ENCODE measurements around the gene SYCP1. TPM values are rescaled to one million over a fixed set of nuclear protein-coding genes. Genes with fewer than 3 reads are reported as not detected.
"Not testable (repeated sequence)": the region's sequence is repeated elsewhere in the genome, so short reads cannot be mapped to it uniquely, and the experiment has no call there.

SYCP1 gene
- total RNA-seq, 1 donor from 2014 or later = not detected

DNA sequence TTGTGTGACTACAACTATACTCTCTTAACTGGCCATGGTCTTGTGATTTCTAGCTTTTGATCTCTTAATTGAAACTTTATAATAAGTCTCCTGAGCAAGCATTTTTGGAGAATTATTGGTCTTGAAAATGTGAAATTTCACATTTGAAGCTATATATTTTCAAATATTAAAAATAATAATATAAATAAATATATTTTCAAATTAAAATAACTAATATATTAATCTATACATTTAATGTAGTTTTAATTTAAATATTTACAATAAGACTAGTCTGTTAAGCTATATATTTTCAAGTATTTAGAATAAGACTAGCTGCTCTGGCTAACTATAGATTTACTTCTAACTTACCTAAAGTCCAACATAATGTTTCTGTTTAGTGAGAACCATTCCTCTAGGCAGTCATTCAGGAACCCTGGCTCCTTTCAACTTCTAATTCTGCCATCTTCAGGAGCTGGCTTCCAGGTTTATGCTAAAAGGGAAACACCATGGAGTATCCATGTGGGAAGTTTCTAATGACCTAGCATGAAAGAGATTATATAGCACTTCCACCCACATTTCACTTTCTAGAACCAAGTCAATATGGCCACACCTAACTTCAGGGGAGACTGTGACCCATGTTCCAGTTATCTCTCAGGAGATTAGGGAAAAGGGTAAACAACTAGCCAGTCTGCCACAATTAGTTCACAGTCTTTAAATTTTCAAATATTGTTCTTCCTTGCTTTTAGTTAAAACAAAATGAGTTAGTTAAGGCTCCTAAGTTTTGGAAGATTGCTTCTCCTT, 143.0 kb downstream of the SYCP1 start:
- no peak for DNase-seq (ENCODE audit: low spot score)
- no peak overlapping the region for H3K4me3 Mint-ChIP-seq
- H3K4me1 Mint-ChIP-seq (ENCODE audit: low read depth) = no peaks in the 10 kb centered on the region
- intact Hi-C loops (cut with micrococcal nuclease) = no loop called here
- no peak overlapping the region for H3K27ac Mint-ChIP-seq
- H3K9me3 Mint-ChIP-seq = no peaks in the 10 kb centered on the region
- H3K27me3 Mint-ChIP-seq (ENCODE audit: insufficient read depth) = peaks cover 18% of the 10 kb centered on the region
- no peaks in the 10 kb centered on the region for H3K36me3 Mint-ChIP-seq (ENCODE audit: low read depth)

DNA sequence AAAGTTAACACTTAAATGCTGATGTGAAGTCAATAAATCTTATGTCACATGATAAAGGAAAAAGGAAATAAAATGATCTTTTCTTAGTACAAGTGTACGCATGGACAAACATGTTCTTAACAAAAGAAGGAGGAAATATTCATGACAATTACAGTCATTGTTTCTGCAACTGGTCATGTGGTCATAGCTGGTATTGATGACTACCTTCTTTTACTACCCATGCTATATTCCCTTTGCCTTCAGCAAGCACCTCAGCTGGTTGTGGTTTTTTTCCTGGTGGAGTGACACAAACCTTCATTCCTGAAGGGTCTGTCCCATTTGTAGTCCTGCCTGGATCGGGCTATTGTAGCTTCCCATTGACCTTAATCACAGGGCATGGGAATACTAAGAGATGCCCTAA, 151.5 kb downstream of the SYCP1 start:
- no peak for DNase-seq (ENCODE audit: low spot score)
- Mint-ChIP-seq H3K9me3 (no peaks in the 10 kb centered on the region), H3K27me3 (ENCODE audit: insufficient read depth) (peaks cover 8% of the 10 kb centered on the region), H3K36me3 (ENCODE audit: low read depth) (no peaks in the 10 kb centered on the region), H3K4me1 (ENCODE audit: low read depth) (no peaks in the 10 kb centered on the region), H3K4me3 (no peak overlapping the region), H3K27ac (no peak overlapping the region)
- intact Hi-C loops (cut with micrococcal nuclease) = no loop called here

DNA sequence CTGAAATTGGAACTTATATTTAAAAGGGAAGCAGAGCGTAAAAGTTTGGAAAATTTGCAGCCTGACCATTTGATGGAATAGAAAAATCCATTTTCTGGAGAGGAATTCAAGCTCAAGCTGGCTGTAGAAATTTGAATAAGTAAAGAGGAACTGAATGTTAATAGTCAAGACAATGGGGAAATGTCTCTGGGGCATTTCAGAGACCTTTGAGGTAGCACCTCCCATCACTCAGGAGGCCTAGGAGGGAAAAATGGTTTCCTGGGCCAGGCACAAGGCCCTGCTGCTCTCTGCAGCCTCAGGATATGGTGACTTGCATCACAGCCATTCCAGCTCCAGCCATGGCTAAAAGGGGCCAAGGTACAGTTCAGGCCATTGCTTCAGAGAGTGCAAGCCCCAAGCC, 157.3 kb downstream of the SYCP1 start:
- Mint-ChIP-seq H3K27ac (no peak overlapping the region), H3K36me3 (ENCODE audit: low read depth) (no peaks in the 10 kb centered on the region), H3K4me1 (ENCODE audit: low read depth) (no peaks in the 10 kb centered on the region), H3K9me3 (no peaks in the 10 kb centered on the region), H3K4me3 (no peak overlapping the region), H3K27me3 (ENCODE audit: insufficient read depth) (no peaks in the 10 kb centered on the region)
- DNase-seq (ENCODE audit: low spot score) = no peak
- intact Hi-C loops (cut with micrococcal nuclease) = no loop called here

DNA sequence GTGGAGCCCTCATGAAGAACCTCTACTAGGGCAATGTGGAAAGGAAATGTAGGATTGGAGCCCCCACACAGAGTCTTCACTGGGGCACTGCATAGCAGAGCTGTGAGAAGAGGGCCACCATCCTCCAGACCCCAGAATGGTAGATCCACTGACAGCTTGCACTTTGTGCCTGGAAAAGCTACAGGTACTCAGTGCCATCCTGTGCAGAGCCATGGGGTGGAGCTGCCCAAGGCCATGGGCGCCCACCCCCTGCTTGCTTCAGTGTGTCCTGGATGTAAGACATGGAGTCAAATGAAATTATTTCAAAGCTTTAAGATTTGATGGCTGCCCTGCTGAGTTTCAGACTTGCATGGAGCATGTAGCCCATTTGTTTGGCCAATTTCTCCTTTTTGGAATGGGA, 157.8 kb downstream of the SYCP1 start:
- intact Hi-C loops (cut with micrococcal nuclease) = no loop called here
- Mint-ChIP-seq H3K27me3 (ENCODE audit: insufficient read depth) (no peaks in the 10 kb centered on the region), H3K4me3 (no peak overlapping the region), H3K4me1 (ENCODE audit: low read depth) (no peaks in the 10 kb centered on the region), H3K9me3 (no peaks in the 10 kb centered on the region), H3K36me3 (ENCODE audit: low read depth) (no peaks in the 10 kb centered on the region), H3K27ac (no peak overlapping the region)
- DNase-seq (ENCODE audit: low spot score) = no peak

DNA sequence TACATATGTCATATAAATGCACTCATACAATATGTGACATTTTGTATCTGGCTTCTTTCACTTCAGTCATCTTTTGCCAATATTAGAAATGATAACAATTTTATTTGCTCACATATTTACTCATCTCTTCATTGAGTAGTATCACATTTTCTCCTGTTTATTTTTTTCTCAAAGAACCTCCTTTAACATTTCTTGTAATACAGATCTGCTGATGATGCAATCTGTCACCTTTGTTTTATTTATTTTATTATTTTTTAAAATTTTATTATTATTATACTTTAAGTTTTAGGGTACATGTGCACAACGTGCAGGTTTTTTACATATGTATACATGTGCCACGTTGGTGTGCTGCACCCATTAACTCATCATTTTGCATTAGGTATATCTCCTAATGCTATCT, 159.1 kb downstream of the SYCP1 start:
- intact Hi-C loops (cut with micrococcal nuclease) = no loop called here
- no peak overlapping the region for H3K4me3 Mint-ChIP-seq
- H3K36me3 Mint-ChIP-seq (ENCODE audit: low read depth) = no peaks in the 10 kb centered on the region
- H3K27ac Mint-ChIP-seq = no peak overlapping the region
- no peaks in the 10 kb centered on the region for H3K27me3 Mint-ChIP-seq (ENCODE audit: insufficient read depth)
- H3K4me1 Mint-ChIP-seq (ENCODE audit: low read depth) = no peaks in the 10 kb centered on the region
- DNase-seq (ENCODE audit: low spot score) = no peak
- no peaks in the 10 kb centered on the region for H3K9me3 Mint-ChIP-seq

DNA sequence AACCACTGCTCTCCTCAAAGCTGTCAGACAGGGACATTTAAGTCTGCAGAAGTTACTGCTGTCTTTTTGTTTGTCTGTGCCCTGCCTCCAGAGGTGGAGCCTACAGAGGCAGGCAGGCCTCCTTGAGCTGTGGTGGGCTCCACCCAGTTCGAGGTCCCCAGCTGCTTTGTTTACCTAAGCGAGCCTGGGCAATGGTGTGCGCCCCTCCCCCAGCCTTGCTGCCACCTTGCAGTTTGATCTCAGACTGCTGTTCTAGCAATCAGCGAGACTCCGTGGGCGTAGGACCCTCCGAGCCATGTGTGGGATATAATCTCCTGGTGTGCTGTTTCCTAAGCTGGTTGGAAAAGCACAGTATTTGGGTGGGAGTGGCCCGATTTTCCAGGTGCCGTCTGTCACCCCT, 164.9 kb downstream of the SYCP1 start:
- DNase-seq (ENCODE audit: low spot score); H3K36me3 Mint-ChIP-seq (ENCODE audit: low read depth); H3K27me3 Mint-ChIP-seq (ENCODE audit: insufficient read depth); H3K4me1 Mint-ChIP-seq (ENCODE audit: low read depth); H3K27ac Mint-ChIP-seq; H3K9me3 Mint-ChIP-seq; H3K4me3 Mint-ChIP-seq; intact Hi-C loops (cut with micrococcal nuclease): not testable (repeated sequence)

DNA sequence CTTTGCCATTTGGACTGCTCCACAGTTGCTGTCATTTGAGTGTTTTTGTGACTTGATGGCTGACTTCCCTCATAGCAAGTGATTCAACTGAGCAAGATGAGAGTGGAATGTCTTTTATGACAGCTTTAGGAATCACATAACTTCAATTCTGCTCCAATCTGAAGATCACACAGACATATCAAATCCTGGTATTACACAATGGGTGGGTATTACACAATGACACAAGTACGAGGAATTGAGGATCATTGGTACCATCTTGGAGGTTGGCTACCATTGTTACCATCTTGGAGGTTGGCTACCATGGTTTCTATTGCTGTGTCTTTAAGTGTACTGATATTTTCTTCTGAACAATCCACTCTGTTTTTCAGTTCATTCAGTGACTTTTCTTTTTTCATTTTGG, 166.5 kb downstream of the SYCP1 start:
- DNase-seq (ENCODE audit: low spot score) = no peak
- H3K4me3 Mint-ChIP-seq = no peak overlapping the region
- intact Hi-C loops (cut with micrococcal nuclease) = no loop called here

DNA sequence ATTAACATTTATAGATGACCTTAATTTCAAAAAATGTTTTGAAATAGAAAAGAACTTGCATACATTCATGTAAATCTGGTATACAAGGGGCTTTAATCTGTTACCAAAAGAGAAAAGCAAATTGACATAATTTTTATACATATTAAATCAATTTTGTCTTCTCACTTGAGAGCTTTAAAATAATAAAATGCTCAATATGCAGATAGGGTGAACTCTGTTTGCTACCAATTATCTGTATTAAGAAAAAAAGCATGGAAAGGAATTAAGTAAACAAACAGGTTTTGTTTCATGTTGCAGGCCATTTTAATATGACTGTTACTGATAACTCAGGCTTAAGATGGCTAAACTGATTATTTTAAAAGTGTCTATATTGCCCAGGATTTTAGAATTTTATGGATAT, 168.9 kb downstream of the SYCP1 start:
- no peak overlapping the region for H3K4me3 Mint-ChIP-seq
- no peaks in the 10 kb centered on the region for H3K9me3 Mint-ChIP-seq
- no peak overlapping the region for H3K27ac Mint-ChIP-seq
- peaks cover 3% of the 10 kb centered on the region for H3K27me3 Mint-ChIP-seq (ENCODE audit: insufficient read depth)
- H3K4me1 Mint-ChIP-seq (ENCODE audit: low read depth) = no peaks in the 10 kb centered on the region
- DNase-seq (ENCODE audit: low spot score) = no peak
- intact Hi-C loops (cut with micrococcal nuclease) = no loop called here
- H3K36me3 Mint-ChIP-seq (ENCODE audit: low read depth) = no peaks in the 10 kb centered on the region

More for the DNA sequence above, 166.5 kb downstream of the SYCP1 start:
- H3K27ac Mint-ChIP-seq = no peak overlapping the region
- H3K27me3 Mint-ChIP-seq (ENCODE audit: insufficient read depth) = peaks cover 3% of the 10 kb centered on the region
- H3K36me3 Mint-ChIP-seq (ENCODE audit: low read depth) = no peaks in the 10 kb centered on the region
- no peaks in the 10 kb centered on the region for H3K4me1 Mint-ChIP-seq (ENCODE audit: low read depth)
- H3K9me3 Mint-ChIP-seq = no peaks in the 10 kb centered on the region

DNA sequence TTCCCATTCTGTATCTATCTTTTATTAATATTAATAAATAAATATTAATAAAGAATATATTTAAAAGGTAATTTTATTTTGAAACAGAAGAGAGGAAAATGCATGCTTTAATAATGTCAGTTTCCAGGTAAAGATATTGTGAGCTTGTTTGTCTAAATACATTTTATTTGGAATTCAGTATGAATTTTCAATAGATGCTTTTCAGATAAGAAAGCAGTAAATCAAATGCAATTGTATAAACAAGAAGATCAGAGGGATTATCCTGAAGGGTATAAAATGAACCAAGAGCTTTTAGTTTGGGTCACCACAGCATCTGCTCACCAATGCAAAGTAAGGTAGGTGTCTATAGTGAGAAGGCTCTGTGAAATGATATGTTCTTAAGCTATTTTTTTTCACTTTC, 174.9 kb downstream of the SYCP1 start, which contains the start of gene TSHB:
TSS of gene TSHB (plus strand) at position 301 of the 400 bp plus-strand sequence. CDS start 3,537 bp downstream, outside the sequence.
- intact Hi-C loops (cut with micrococcal nuclease) = no loop called here
- Mint-ChIP-seq H3K27ac (no peak within 1 kb of the TSS), H3K27me3 (ENCODE audit: insufficient read depth) (peaks cover 2% of the 10 kb centered on the region), H3K4me1 (ENCODE audit: low read depth) (no peaks in the 10 kb centered on the region), H3K9me3 (no peaks in the 10 kb centered on the region), H3K36me3 (ENCODE audit: low read depth) (no peaks in the 10 kb centered on the region), H3K4me3 (no peak within 1 kb of the TSS)
- DNase-seq (ENCODE audit: low spot score) = no peak

DNA sequence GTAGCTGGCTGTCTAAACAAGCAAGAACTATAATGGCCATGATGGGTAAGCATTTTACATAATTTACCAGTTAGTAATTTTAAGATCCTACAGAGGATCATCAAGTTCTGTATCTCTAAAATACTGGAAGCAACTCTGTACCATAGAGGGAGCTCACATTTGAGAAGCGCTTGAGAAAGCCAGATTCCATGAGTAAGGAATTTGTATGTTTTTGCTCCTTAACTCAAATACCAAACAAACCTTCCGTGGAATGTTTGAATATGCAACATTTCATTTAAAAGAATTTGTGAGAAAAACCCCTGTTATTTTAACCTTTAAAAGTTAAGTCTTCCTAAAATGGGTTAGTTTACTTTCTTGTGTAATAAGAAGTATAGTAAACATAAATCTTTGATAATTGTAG, 176.9 kb downstream of the SYCP1 start:
- H3K9me3 Mint-ChIP-seq = no peaks in the 10 kb centered on the region
- H3K27me3 Mint-ChIP-seq (ENCODE audit: insufficient read depth) = peaks cover 2% of the 10 kb centered on the region
- H3K27ac Mint-ChIP-seq = no peak overlapping the region
- H3K4me1 Mint-ChIP-seq (ENCODE audit: low read depth) = no peaks in the 10 kb centered on the region
- no peak overlapping the region for H3K4me3 Mint-ChIP-seq
- DNase-seq (ENCODE audit: low spot score) = no peak
- H3K36me3 Mint-ChIP-seq (ENCODE audit: low read depth) = no peaks in the 10 kb centered on the region
- intact Hi-C loops (cut with micrococcal nuclease) = no loop called here

DNA sequence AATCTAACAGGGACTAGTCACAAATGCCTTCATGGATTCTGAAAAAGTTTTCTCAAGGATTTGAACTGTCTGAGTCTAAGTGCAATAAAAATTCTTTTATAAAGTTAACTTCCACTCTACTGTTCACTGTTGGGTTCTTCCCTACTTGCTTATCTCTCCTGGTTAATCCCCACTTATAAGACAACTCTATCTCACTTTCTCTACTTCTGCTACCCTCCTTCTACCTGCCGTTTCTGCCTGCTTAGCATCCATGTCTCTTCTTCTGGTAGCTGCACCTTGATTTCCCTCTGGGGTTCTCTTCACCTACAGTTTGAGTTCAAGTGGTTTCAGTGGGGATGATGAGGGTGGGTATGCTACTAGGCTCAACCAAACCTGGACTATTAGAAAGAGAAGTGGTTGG, 181.0 kb downstream of the SYCP1 start:
- no peak for DNase-seq (ENCODE audit: low spot score)
- no peak overlapping the region for H3K4me3 Mint-ChIP-seq
- H3K4me1 Mint-ChIP-seq (ENCODE audit: low read depth) = no peaks in the 10 kb centered on the region
- no peaks in the 10 kb centered on the region for H3K9me3 Mint-ChIP-seq
- intact Hi-C loops (cut with micrococcal nuclease) = no loop called here
- peaks cover 2% of the 10 kb centered on the region for H3K27me3 Mint-ChIP-seq (ENCODE audit: insufficient read depth)
- H3K27ac Mint-ChIP-seq = no peak overlapping the region
- H3K36me3 Mint-ChIP-seq (ENCODE audit: low read depth) = no peaks in the 10 kb centered on the region

DNA sequence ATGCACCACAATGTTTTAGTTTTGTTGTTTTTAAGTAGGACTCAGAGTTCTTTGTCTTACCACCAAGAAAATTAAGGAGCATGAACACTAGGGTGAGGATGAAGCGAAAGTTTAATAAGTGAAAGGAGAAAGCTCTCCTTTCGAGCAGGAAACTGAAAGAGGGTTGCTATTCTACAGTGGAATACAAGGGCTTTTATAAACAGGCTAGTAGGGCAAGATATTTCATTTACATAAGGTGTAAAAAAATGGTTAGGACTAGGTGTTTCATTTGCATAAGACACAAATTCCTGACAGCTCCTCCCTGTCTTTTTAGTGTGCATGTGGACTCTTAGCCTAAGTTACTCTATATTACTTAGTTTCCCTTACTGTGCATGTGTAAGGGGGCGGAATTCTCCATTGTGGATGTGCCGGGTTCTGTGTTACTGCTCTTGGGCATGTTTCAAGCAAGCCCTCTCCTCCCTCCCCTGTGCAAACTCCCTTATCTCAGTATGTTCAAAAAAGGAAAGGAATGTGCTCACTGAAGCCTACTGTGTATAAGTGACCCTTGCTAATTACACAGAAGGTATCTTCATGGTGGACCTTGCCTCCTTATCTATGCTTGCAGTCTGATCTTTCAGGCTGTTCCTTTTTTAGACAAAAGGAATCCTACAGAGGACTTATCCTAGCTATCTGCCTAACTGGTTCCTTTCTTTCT, 182.3 kb downstream of the SYCP1 start:
- no peak overlapping the region for H3K4me3 Mint-ChIP-seq
- H3K36me3 Mint-ChIP-seq (ENCODE audit: low read depth) = no peaks in the 10 kb centered on the region
- H3K27me3 Mint-ChIP-seq (ENCODE audit: insufficient read depth) = peaks cover 2% of the 10 kb centered on the region
- H3K4me1 Mint-ChIP-seq (ENCODE audit: low read depth) = no peaks in the 10 kb centered on the region
- intact Hi-C loops (cut with micrococcal nuclease) = no loop called here
- H3K9me3 Mint-ChIP-seq = no peaks in the 10 kb centered on the region
- DNase-seq (ENCODE audit: low spot score) = no peak
- no peak overlapping the region for H3K27ac Mint-ChIP-seq

DNA sequence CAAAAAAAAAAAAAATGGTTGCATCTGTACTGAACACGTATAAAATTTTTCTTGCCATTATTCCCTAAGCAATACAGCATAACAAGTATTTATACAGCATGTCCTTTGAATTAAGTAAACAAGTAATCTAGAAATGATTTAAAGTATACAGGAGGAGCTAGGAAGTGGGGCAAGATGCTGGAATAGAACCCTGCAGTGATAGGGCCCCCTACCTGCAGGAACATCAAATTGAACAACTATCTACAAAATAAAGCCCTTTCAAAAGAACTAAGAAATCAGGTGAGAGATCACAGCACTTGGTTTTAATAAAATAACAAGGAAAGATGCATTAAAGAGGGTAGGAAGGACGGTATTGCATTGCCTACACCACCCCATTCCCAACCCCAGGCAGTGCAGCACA, 185.8 kb downstream of the SYCP1 start:
- DNase-seq (ENCODE audit: low spot score) = no peak
- intact Hi-C loops (cut with micrococcal nuclease) = no loop called here
- Mint-ChIP-seq H3K4me1 (ENCODE audit: low read depth) (no peaks in the 10 kb centered on the region), H3K9me3 (no peaks in the 10 kb centered on the region), H3K27ac (no peak overlapping the region), H3K36me3 (ENCODE audit: low read depth) (no peaks in the 10 kb centered on the region), H3K4me3 (no peak overlapping the region), H3K27me3 (ENCODE audit: insufficient read depth) (peaks cover 6% of the 10 kb centered on the region)
